Mesangial cell (primary cell): ENCODE measurements around the gene CDADC1. TPM values are rescaled to one million over a fixed set of nuclear protein-coding genes. Genes with fewer than 3 reads are reported as not detected.

Experiments
- total RNA-seq: library from RNA; depleted of rRNA; stranded (reverse); fragments of >200 nt; gene quantifications from 2 replicates; pipeline ENCODE4 v1.2.3, GENCODE V29; 2015

The CDADC1 gene
- 1.0 and 2.4 TPM in 2 replicates for total RNA-seq

GRCh38 chr13:49247643-49248621 lies at the start of gene CDADC1:
CDADC1 (plus strand) TSS chr13:49247925; CDS start chr13:49248038, 113 bp downstream.

GRCh38 chr13:49220036-49220855 lies 27.5 kb upstream of the CDADC1 start, which contains the start of gene MLNR:
MLNR (plus strand) TSS chr13:49220338; CDS start chr13:49220338, 0 bp downstream.

Other genes starting within 250 kb of the CDADC1 start
- gene MLNR, start 27.6 kb upstream of the CDADC1 start, total RNA-seq, result not detected in 2 replicates
- gene CAB39L, start 196.1 kb downstream of the CDADC1 start, total RNA-seq, result 3.4 and 8.5 TPM in 2 replicates
- 1.6 and 2.3 TPM in 2 replicates for gene SETDB2, start 196.3 kb downstream of the CDADC1 start, total RNA-seq
- 11.0 and 12.2 TPM in 2 replicates for gene PHF11, start 248.0 kb downstream of the CDADC1 start, total RNA-seq